HG03469 (cell line): ENCODE data around the gene ASIC4.

Experiments
- ATAC-seq: cut with Tn5 transposase; IDR thresholded peaks from one replicate; pipeline ENCODE4 v1.9.1; 2021; ENCODE audit warnings: mild to moderate bottlenecking, moderate library complexity, moderate number of reproducible peaks; ENCODE audit not compliant: unreplicated experiment

The ASIC4 gene

DNA sequence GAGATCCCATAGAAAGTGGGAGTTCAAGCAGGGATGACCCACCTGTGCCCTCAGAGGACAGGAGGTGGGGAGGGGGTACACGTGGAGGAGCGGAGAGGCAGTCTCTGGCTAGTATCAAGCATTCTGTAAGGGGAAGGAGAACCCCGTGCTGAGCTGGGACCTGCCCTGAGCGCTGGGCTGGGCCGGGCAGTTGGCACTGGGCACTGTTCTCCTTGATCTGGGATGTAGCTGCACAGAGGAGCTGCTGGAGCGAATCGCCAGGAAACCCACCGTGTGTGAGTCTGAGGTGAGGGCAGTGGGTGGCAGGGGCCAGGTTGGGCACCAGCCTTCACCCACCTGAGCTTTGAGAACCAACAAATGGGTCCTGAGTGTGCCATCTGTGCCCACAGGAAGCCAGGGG is 35.4 kb upstream of the ASIC4 start:
- no peak for ATAC-seq

DNA sequence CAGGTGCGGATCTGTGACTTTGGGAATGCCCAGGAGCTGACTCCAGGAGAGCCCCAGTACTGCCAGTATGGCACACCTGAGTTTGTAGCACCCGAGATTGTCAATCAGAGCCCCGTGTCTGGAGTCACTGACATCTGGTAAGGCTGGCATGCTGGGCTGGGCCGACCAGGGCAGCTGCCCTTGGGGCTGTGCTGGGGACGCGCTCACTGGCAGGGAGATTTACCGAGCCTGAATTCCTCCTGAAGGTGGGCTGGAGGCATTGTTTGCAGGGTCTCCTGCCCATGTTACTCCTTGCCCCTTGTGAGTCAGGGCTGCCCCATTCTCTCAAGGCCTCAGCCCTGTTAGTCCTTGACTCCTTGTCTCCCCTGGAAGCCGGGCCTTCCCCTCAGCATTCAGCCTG is 34.3 kb upstream of the ASIC4 start:
- no peak for ATAC-seq

DNA sequence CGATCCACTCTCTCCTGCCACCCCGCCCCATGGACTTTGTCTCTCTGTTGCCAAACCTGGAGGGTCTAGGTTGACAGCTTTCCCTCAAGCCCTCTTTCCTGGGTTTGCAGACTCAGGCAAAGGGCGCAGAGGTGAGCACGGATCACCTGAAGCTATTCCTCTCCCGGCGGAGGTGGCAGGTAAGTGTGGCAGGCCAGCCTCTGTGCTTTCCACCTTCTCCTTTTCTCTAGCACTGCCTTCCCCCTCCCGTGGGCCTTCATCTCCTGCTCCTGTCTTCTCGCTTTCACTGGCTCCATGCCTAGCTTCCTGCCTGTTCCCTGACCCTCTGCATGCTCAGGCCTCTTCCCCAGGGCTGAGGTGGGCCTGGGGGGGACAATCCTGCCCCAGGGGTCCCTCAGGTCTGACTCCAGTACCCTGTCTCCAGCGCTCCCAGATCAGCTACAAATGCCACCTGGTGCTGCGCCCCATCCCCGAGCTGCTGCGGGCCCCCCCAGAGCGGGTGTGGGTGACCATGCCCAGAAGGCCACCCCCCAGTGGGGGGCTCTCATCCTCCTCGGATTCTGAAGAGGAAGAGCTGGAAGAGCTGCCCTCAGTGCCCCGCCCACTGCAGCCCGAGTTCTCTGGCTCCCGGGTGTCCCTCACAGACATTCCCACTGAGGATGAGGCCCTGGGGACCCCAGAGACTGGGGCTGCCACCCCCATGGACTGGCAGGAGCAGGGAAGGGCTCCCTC is 31.4 kb upstream of the ASIC4 start:
- ATAC-seq = no peak

DNA sequence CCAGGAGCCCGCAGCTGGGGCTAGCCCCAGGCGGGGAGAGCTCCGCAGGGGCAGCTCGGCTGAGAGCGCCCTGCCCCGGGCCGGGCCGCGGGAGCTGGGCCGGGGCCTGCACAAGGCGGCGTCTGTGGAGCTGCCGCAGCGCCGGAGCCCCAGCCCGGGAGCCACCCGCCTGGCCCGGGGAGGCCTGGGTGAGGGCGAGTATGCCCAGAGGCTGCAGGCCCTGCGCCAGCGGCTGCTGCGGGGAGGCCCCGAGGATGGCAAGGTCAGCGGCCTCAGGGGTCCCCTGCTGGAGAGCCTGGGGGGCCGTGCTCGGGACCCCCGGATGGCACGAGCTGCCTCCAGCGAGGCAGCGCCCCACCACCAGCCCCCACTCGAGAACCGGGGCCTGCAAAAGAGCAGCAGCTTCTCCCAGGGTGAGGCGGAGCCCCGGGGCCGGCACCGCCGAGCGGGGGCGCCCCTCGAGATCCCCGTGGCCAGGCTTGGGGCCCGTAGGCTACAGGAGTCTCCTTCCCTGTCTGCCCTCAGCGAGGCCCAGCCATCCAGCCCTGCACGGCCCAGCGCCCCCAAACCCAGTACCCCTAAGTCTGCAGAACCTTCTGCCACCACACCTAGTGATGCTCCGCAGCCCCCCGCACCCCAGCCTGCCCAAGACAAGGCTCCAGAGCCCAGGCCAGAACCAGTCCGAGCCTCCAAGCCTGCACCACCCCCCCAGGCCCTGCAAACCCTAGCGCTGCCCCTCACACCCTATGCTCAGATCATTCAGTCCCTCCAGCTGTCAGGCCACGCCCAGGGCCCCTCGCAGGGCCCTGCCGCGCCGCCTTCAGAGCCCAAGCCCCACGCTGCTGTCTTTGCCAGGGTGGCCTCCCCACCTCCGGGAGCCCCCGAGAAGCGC is 30.6 kb upstream of the ASIC4 start:
- no peak for ATAC-seq

DNA sequence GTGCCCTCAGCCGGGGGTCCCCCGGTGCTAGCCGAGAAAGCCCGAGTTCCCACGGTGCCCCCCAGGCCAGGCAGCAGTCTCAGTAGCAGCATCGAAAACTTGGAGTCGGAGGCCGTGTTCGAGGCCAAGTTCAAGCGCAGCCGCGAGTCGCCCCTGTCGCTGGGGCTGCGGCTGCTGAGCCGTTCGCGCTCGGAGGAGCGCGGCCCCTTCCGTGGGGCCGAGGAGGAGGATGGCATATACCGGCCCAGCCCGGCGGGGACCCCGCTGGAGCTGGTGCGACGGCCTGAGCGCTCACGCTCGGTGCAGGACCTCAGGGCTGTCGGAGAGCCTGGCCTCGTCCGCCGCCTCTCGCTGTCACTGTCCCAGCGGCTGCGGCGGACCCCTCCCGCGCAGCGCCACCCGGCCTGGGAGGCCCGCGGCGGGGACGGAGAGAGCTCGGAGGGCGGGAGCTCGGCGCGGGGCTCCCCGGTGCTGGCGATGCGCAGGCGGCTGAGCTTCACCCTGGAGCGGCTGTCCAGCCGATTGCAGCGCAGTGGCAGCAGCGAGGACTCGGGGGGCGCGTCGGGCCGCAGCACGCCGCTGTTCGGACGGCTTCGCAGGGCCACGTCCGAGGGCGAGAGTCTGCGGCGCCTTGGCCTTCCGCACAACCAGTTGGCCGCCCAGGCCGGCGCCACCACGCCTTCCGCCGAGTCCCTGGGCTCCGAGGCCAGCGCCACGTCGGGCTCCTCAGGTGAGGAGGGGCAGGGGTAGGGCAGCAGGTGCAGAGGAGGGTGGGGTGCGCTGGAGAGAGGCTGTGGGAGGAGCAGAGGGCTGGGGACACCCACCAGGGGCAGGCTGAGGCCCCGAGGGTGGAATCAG is 29.7 kb upstream of the ASIC4 start:
- no peak for ATAC-seq

DNA sequence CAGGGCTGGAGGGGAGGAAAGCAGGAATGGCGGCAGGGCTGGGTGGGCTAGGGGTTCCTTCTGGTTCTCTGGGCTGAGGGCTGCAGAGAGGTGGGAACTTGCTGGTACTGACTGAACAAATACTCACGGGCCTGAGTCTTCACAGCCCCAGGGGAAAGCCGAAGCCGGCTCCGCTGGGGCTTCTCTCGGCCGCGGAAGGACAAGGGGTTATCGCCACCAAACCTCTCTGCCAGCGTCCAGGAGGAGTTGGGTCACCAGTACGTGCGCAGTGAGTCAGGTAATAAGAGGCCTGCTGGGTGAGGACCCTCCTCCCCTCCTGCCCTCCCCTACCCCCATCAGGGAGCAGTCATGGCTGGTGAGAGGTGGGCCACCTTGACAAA is 29.1 kb upstream of the ASIC4 start:
- no peak for ATAC-seq

DNA sequence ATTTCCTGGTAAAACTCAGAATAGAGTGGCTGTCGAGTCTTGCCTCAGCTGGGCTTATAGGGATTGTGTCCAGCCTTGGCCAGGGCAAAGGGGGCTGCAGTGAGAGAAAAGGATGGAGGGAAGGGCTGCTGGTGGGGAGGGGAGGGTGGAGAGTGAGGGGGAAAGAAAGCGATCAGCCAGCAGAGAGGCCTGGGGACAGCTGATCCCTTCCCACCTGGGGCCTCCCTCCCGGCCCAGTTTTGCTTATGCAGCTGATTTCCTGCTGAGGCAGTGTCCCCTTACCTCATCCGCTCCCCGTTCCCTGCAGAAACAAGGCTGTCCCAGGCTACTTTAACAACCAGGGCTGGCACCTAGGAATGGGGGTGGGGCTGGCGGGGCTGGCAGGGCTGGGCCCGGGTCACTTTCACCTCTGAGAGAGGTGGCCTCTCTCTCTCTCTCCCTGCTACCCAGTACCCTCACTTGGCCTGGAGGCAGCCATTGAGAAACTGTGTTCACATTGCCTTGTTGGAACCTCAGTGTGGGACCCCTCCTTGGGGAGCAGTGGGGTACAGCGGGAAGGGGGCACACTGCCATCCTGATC is 27.8 kb upstream of the ASIC4 start:
- ATAC-seq = no peak

DNA sequence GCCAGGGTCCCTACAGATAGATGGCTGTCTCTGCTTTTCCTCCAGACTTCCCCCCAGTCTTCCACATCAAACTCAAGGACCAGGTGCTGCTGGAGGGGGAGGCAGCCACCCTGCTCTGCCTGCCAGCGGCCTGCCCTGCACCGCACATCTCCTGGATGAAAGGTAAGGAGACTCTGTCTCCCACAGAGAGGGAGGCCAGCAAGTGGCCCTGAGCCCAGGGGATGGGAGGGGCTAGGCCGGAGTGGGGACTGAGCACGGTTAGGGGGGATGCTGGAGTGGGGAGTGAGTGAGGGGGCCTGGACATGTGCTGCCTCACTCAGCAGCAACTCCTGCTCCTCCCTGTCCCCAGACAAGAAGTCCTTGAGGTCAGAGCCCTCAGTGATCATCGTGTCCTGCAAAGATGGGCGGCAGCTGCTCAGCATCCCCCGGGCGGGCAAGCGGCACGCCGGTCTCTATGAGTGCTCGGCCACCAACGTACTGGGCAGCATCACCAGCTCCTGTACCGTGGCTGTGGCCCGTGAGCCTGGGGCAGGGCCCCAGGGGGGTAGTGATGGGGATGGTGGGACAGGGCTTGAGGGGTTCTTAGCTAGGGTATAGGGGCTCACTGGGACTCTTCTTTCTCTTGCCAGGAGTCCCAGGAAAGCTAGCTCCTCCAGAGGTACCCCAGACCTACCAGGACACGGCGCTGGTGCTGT is 26.0 kb upstream of the ASIC4 start:
- no peak for ATAC-seq

DNA sequence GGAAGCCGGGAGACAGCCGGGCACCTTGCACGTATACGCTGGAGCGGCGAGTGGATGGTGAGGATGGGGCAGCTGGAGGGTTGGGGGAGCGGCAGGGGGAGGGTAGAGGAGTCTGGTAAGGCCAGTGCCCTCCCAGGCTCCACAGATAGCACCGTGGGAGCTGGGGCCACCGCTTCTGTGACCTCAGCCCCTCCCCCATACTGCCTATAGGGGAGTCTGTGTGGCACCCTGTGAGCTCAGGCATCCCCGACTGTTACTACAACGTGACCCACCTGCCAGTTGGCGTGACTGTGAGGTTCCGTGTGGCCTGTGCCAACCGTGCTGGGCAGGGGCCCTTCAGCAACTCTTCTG is 25.5 kb upstream of the ASIC4 start:
- no peak for ATAC-seq

DNA sequence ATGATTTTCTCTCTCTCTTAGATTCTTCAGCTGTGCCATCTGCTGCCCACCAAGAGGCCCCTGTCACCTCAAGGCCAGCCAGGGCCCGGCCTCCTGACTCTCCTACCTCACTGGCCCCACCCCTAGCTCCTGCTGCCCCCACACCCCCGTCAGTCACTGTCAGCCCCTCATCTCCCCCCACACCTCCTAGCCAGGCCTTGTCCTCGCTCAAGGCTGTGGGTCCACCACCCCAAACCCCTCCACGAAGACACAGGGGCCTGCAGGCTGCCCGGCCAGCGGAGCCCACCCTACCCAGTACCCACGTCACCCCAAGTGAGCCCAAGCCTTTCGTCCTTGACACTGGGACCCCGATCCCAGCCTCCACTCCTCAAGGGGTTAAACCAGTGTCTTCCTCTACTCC is 25.0 kb upstream of the ASIC4 start:
- no peak for ATAC-seq

DNA sequence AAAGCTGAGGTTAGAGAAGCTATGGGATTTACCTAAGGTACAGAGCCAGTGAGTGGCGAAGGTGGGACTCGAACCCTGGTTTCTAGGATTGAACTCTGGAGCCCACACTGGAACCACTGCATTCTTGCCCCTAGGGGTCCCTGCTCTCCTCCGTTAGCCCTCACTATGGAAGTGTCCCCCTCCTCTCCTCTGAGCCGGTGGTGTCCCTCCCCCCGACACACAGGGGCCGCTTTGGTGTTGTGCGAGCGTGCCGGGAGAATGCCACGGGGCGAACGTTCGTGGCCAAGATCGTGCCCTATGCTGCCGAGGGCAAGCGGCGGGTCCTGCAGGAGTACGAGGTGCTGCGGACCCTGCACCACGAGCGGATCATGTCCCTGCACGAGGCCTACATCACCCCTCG is 24.1 kb upstream of the ASIC4 start:
- ATAC-seq = no peak

DNA sequence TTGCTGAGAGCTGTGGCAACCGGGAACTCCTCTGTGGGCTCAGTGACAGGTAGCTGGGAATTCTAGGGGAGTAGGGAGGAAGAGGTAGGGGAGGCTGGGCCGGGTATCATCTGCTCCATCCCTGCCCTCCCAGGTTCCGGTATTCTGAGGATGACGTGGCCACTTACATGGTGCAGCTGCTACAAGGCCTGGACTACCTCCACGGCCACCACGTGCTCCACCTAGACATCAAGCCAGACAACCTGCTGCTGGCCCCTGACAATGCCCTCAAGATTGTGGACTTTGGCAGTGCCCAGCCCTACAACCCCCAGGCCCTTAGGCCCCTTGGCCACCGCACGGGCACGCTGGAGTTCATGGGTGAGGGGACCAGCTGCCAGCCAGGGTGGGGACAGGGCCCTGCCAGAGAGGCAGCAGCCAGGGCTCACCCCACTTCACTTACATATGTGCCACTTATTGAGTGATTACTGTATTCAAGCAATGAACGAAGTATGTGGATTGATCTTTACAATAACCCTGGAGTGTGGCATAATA is 23.6 kb upstream of the ASIC4 start:
- ATAC-seq = no peak

DNA sequence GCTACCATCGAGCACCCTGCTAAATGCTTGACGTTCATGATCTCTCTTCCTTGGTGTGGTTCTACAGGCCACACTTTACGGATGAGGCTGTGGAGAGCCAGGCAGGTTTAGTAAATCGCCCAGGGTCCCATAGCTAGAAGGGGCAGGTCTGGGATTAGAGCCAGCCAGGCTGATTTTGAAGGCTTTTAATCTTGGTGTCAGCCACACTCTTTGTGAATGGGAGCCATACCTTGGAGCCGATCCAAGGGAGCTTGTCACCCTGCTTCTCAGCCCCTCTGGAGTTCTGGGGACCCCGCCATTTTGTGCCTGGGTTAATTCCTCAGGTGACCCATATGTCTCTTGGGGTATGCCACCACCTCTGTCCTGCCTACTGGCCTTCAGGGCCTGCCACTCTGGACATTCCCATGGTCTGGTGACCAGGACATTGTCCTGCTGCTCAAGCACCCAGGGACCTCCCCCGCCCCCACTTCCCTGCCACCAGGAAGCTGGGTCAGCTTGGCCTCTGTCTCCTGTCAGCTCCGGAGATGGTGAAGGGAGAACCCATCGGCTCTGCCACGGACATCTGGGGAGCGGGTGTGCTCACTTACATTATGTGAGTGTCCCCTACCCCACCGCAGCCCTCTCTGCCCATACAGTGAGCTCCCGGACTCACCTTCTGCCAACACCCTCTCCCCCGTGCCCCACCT is 22.9 kb upstream of the ASIC4 start:
- no peak for ATAC-seq

DNA sequence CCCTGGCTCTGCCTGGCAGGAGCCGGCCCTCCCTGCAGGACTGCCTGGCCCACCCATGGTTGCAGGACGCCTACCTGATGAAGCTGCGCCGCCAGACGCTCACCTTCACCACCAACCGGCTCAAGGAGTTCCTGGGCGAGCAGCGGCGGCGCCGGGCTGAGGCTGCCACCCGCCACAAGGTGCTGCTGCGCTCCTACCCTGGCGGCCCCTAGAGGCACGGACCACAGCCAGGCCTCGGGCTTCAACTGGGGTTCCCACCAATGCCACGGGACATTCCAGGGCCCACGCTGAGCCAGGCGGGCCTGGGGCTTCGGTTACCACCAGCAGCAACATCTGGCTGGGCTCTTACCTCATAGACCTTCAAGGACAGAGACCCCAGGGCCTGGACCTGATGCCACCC is 21.7 kb upstream of the ASIC4 start:
- ATAC-seq = no peak

DNA sequence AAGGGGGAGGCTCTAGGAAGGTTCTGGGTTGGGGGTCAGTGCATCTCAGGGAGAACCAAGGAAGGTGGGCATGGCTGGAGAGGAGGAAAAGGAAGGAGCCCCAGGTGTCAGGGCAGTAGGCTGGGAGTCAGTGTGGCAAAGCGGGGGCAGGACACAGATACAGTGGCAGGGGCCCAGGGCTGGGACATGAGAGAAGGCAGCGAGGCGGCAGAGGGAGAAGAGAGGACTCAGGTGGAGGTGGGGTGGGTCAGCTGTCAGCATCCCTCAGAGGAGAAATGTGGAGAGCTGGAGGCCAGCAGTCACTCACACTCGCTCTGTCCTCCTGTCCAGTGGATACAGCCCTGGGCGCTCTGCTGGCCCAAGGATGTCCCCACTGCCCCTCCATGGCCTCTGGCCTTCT is 21.2 kb upstream of the ASIC4 start:
- no peak for ATAC-seq

DNA sequence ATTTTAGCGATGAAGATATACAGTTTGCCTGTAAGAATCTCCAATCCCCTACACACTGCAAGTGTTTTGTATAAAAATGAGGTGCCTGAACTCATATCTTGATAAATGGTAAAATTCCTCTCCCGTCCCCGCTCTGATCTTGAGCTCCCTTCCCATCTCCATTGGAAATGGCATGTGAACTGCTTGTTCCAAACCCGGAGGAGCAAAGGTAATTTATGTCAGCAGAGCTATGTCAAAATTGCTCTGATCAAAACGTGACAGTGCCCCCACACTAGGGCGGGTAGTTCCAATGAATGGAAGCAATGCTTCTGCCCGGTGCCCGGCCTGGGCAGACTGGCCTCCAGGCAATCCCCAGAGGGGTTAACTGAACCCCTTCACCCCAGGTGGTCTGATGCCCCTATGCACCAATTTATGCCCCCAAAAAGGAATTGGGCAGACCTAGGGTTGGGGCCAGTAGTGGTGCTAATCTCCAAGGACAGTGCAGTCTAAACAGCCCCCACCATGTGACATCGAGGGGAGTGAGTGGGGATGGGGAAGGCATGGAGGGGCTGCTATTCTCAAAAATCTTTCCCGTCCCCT is 19.2 kb upstream of the ASIC4 start:
- no peak for ATAC-seq

DNA sequence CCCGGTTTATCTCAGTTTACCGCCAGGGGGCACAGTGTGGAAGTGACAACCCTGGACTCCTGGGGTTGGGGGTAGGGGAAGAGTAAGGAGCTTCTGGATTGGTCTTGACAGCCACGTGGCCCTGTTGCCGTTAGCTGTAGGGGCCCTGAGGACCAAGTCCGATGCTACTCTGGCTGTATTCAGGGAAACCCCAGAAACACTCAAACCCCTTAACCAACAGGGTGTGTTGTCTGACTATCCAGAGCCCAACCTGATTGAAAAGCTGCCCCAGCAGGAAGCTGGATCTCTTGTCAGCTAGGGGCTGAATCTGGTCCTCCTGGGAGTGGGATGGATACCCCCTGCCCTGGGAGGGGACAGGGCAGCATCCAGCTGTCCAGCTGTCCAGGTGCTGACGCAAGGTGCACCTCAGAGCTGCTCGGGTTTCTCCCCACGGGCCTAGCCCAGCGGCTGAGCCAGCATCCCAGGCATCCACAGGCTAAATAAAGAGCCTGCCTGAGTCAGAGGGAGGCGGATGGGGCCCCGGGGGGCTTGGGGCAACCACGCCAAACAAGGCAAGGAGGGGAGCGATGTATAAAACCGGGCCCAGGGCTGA is 18.7 kb upstream of the ASIC4 start:
- no peak for ATAC-seq

DNA sequence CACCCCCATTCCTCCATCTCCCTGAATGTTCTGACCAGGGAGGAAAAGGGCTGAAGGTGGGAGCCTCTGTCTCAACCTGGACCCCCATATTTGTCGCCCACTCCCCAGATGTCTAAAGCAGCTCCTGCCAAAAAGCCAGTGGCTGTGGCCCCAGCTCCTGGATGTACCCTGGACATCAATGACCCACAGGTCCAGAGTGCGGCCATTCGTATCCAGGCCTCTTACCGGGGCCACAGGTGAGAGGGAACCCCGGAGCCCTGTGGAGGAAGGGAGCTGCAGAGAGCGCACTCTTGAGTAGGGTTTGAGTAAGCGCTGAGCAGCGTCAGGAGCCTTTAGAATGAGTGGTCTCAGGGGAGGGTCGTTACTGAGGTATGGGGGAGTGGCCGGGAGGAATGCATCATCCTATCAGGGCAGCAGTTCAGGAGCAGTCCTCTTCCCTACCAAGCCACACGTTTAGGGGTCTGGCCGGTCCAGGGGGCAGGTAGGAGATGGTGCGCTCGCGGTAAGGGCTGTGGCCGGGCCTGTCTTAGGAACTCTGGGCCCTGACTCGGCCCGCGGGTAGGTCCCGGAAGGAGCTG is 17.9 kb upstream of the ASIC4 start:
- ATAC-seq = no peak
